HEK293 (cell line): ENCODE measurements around the gene SP6.

Experiments used
- KLF16 ChIP-seq: fragments of 450-650 bp; formaldehyde crosslinking; IDR thresholded peaks from 2 replicates; pipeline ENCODE4 v1.5.1; 2017; ENCODE audit warnings: missing biosample characterization, missing genetic modification characterization
- KLF8 ChIP-seq: fragments of 450-650 bp; formaldehyde crosslinking; IDR thresholded peaks from 2 replicates; pipeline ENCODE4 v1.5.1; 2016; ENCODE audit warnings: missing biosample characterization, missing genetic modification characterization
- OVOL3 ChIP-seq: fragments of 450-650 bp; formaldehyde crosslinking; IDR thresholded peaks from 2 replicates; pipeline ENCODE4 v1.5.1; 2016; ENCODE audit warnings: missing biosample characterization, missing genetic modification characterization
- YY1 ChIP-seq: fragments of 450-650 bp; formaldehyde crosslinking; IDR thresholded peaks from 2 replicates; pipeline ENCODE4 v1.5.1; 2018; ENCODE audit warnings: missing biosample characterization, missing genetic modification characterization
- ZBTB17 ChIP-seq: fragments of 450-650 bp; formaldehyde crosslinking; IDR thresholded peaks from 2 replicates; pipeline ENCODE4 v1.5.1; 2016; ENCODE audit warnings: missing biosample characterization, missing genetic modification characterization
- ZFHX2 ChIP-seq: fragments of 450-650 bp; formaldehyde crosslinking; conservative IDR thresholded peaks from 2 replicates; pipeline ENCODE4 v1.5.1; 2016; ENCODE audit warnings: missing biosample characterization, missing genetic modification characterization
- ZFP69B ChIP-seq: fragments of 450-650 bp; formaldehyde crosslinking; IDR thresholded peaks from 2 replicates; pipeline ENCODE4 v1.5.1; 2016; ENCODE audit warnings: missing biosample characterization, missing genetic modification characterization
- ZNF10 ChIP-seq: fragments of 450-650 bp; formaldehyde crosslinking; IDR thresholded peaks from 2 replicates; pipeline ENCODE4 v1.5.1; 2017; ENCODE audit warnings: missing biosample characterization, missing genetic modification characterization
- ZNF157 ChIP-seq: fragments of 450-650 bp; formaldehyde crosslinking; IDR thresholded peaks from 2 replicates; pipeline ENCODE4 v1.5.1; 2016; ENCODE audit warnings: missing biosample characterization, missing genetic modification characterization
- ZNF211 ChIP-seq: fragments of 450-650 bp; formaldehyde crosslinking; IDR thresholded peaks from 2 replicates; pipeline ENCODE4 v1.5.1; 2016; ENCODE audit warnings: low read depth, missing biosample characterization, missing genetic modification characterization
- ZNF510 ChIP-seq: fragments of 450-650 bp; formaldehyde crosslinking; IDR thresholded peaks from 2 replicates; pipeline ENCODE4 v1.5.1; 2018; ENCODE audit warnings: mild to moderate bottlenecking, missing genetic modification characterization, missing biosample characterization; ENCODE audit not compliant: insufficient replicate concordance
- ZNF621 ChIP-seq: fragments of 450-650 bp; formaldehyde crosslinking; IDR thresholded peaks from 2 replicates; pipeline ENCODE4 v1.5.1; 2017; ENCODE audit warnings: missing biosample characterization, missing genetic modification characterization
- ZNF670 ChIP-seq: fragments of 450-650 bp; formaldehyde crosslinking; IDR thresholded peaks from 2 replicates; pipeline ENCODE4 v1.5.1; 2016; ENCODE audit warnings: missing biosample characterization, missing genetic modification characterization, low read depth
- ZNF768 ChIP-seq: fragments of 450-650 bp; formaldehyde crosslinking; IDR thresholded peaks from 2 replicates; pipeline ENCODE4 v1.5.1; 2018; ENCODE audit warnings: missing biosample characterization, mild to moderate bottlenecking, missing genetic modification characterization
- ZSCAN16 ChIP-seq: fragments of 450-650 bp; formaldehyde crosslinking; IDR thresholded peaks from 2 replicates; pipeline ENCODE4 v1.5.1; 2016; ENCODE audit warnings: missing biosample characterization, missing genetic modification characterization
- TF ChIP-seq, protein P1 (sequence below): fragments of 450-650 bp; formaldehyde crosslinking; IDR thresholded peaks from 2 replicates; pipeline ENCODE4 v1.5.1; 2016; ENCODE audit warnings: missing biosample characterization, missing genetic modification characterization
- TF ChIP-seq, protein P2 (sequence below): fragments of 450-650 bp; formaldehyde crosslinking; IDR thresholded peaks from 2 replicates; pipeline ENCODE4 v1.5.1; 2016; ENCODE audit warnings: missing biosample characterization, missing genetic modification characterization
- TF ChIP-seq, protein P3 (sequence below): fragments of 450-650 bp; formaldehyde crosslinking; IDR thresholded peaks from 2 replicates; pipeline ENCODE4 v1.5.1; 2016; ENCODE audit warnings: missing biosample characterization, missing genetic modification characterization
- TF ChIP-seq, protein P4 (sequence below): fragments of 450-650 bp; formaldehyde crosslinking; IDR thresholded peaks from 2 replicates; pipeline ENCODE4 v1.5.1; 2017; ENCODE audit warnings: missing biosample characterization, missing genetic modification characterization
- TF ChIP-seq, protein P5 (sequence below): fragments of 450-650 bp; formaldehyde crosslinking; IDR thresholded peaks from 2 replicates; pipeline ENCODE4 v1.5.1; 2016; ENCODE audit warnings: missing biosample characterization, missing genetic modification characterization
- TF ChIP-seq, protein P6 (sequence below): fragments of 450-650 bp; formaldehyde crosslinking; IDR thresholded peaks from 2 replicates; pipeline ENCODE4 v1.5.1; 2017; ENCODE audit warnings: missing biosample characterization, missing genetic modification characterization
- TF ChIP-seq, protein P7 (sequence below): fragments of 450-650 bp; formaldehyde crosslinking; IDR thresholded peaks from 2 replicates; pipeline ENCODE4 v1.5.1; 2016; ENCODE audit warnings: missing biosample characterization, missing genetic modification characterization
- TF ChIP-seq, protein P8 (sequence below): fragments of 450-650 bp; formaldehyde crosslinking; IDR thresholded peaks from 2 replicates; pipeline ENCODE4 v1.5.1; 2016; ENCODE audit warnings: missing biosample characterization, missing genetic modification characterization, low read depth

SP6 gene

DNA sequence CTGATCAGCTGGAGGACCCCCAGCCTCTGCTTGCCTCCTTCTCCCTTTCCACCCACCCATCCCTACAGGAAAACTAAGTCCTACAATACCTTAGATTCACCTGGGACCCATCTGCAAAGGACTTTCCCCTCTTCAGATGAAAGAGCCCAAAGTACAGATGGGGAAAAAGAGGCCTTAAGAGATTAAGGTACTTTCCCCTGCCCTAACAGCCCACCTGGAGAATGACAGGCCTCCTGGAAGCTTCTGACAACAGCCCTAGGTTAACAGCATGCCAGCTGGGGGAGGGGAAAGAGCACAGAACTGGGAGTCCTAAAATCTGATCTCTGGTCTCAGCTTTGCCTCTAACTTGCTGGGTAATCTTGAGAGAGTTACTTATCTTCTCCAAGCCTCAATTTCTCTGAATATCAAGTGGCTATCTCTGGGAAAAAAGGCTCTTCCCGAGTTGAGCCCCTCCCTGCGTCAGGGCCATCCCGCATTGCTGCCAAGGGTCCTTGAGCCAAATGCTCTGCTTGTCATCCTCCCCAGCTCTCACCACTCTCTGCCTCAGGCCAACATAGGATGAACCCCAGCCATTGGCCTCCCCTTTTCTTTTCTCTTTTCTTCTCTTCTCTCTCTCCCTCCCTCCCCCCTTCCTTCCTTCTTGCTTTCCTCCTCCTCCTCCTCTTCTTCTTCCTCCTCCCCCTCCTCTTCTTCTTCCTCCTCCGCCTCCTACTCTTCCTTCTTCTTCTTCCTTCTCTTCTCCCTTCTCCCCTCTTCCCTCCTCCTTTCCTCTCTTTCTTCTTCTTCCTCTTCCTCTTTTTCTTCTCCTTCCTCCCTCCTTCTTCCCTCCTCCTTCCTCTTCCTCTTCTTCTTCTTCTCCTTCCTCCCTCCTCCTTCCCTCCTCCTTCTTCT lies 22.5 kb upstream of the SP6 start (continued):
- no peak for TF ChIP-seq ZNF10 (tag by site-specific recombination)
- TF ChIP-seq, protein P1, sequence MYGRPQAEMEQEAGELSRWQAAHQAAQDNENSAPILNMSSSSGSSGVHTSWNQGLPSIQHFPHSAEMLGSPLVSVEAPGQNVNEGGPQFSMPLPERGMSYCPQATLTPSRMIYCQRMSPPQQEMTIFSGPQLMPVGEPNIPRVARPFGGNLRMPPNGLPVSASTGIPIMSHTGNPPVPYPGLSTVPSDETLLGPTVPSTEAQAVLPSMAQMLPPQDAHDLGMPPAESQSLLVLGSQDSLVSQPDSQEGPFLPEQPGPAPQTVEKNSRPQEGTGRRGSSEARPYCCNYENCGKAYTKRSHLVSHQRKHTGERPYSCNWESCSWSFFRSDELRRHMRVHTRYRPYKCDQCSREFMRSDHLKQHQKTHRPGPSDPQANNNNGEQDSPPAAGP (tag by site-specific recombination): no peak
- TF ChIP-seq, protein P2, sequence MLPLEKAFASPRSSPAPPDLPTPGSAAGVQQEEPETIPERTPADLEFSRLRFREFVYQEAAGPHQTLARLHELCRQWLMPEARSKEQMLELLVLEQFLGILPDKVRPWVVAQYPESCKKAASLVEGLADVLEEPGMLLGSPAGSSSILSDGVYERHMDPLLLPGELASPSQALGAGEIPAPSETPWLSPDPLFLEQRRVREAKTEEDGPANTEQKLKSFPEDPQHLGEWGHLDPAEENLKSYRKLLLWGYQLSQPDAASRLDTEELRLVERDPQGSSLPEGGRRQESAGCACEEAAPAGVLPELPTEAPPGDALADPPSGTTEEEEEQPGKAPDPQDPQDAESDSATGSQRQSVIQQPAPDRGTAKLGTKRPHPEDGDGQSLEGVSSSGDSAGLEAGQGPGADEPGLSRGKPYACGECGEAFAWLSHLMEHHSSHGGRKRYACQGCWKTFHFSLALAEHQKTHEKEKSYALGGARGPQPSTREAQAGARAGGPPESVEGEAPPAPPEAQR (tag by site-specific recombination): no peak
- TF ChIP-seq ZNF510 (tag by site-specific recombination): no peak
- TF ChIP-seq ZNF768: no peak
- TF ChIP-seq, protein P3, sequence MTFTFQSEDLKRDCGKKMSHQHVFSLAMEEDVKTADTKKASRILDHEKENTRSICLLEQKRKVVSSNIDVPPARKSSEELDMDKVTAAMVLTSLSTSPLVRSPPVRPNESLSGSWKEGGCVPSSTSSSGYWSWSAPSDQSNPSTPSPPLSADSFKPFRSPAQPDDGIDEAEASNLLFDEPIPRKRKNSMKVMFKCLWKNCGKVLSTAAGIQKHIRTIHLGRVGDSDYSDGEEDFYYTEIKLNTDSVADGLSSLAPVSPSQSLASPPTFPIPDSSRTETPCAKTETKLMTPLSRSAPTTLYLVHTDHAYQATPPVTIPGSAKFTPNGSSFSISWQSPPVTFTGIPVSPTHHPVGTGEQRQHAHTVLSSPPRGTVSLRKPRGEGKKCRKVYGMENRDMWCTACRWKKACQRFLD (tag by site-specific recombination): no peak
- TF ChIP-seq KLF16 (tag by site-specific recombination): no peak
- TF ChIP-seq ZFP69B (tag by site-specific recombination): no peak
- TF ChIP-seq, protein P4, sequence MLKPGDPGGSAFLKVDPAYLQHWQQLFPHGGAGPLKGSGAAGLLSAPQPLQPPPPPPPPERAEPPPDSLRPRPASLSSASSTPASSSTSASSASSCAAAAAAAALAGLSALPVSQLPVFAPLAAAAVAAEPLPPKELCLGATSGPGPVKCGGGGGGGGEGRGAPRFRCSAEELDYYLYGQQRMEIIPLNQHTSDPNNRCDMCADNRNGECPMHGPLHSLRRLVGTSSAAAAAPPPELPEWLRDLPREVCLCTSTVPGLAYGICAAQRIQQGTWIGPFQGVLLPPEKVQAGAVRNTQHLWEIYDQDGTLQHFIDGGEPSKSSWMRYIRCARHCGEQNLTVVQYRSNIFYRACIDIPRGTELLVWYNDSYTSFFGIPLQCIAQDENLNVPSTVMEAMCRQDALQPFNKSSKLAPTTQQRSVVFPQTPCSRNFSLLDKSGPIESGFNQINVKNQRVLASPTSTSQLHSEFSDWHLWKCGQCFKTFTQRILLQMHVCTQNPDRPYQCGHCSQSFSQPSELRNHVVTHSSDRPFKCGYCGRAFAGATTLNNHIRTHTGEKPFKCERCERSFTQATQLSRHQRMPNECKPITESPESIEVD (tag by site-specific recombination): no peak
- TF ChIP-seq, protein P5, sequence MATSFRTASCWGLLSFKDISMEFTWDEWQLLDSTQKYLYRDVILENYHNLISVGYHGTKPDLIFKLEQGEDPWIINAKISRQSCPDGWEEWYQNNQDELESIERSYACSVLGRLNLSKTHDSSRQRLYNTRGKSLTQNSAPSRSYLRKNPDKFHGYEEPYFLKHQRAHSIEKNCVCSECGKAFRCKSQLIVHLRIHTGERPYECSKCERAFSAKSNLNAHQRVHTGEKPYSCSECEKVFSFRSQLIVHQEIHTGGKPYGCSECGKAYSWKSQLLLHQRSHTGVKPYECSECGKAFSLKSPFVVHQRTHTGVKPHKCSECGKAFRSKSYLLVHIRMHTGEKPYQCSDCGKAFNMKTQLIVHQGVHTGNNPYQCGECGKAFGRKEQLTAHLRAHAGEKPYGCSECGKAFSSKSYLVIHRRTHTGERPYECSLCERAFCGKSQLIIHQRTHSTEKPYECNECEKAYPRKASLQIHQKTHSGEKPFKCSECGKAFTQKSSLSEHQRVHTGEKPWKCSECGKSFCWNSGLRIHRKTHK (tag by site-specific recombination): no peak
- no peak for TF ChIP-seq KLF8
- TF ChIP-seq OVOL3 (tag by site-specific recombination): no peak
- no peak for TF ChIP-seq ZNF621 (tag by site-specific recombination)
- TF ChIP-seq, protein P6, sequence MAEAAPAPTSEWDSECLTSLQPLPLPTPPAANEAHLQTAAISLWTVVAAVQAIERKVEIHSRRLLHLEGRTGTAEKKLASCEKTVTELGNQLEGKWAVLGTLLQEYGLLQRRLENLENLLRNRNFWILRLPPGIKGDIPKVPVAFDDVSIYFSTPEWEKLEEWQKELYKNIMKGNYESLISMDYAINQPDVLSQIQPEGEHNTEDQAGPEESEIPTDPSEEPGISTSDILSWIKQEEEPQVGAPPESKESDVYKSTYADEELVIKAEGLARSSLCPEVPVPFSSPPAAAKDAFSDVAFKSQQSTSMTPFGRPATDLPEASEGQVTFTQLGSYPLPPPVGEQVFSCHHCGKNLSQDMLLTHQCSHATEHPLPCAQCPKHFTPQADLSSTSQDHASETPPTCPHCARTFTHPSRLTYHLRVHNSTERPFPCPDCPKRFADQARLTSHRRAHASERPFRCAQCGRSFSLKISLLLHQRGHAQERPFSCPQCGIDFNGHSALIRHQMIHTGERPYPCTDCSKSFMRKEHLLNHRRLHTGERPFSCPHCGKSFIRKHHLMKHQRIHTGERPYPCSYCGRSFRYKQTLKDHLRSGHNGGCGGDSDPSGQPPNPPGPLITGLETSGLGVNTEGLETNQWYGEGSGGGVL: peak; percentile 17; the same call in 1 of the 2 replicates
- TF ChIP-seq ZSCAN16: no peak
- TF ChIP-seq ZNF157: no peak
- TF ChIP-seq YY1 (tag by site-specific recombination): no peak
- TF ChIP-seq, protein P7, sequence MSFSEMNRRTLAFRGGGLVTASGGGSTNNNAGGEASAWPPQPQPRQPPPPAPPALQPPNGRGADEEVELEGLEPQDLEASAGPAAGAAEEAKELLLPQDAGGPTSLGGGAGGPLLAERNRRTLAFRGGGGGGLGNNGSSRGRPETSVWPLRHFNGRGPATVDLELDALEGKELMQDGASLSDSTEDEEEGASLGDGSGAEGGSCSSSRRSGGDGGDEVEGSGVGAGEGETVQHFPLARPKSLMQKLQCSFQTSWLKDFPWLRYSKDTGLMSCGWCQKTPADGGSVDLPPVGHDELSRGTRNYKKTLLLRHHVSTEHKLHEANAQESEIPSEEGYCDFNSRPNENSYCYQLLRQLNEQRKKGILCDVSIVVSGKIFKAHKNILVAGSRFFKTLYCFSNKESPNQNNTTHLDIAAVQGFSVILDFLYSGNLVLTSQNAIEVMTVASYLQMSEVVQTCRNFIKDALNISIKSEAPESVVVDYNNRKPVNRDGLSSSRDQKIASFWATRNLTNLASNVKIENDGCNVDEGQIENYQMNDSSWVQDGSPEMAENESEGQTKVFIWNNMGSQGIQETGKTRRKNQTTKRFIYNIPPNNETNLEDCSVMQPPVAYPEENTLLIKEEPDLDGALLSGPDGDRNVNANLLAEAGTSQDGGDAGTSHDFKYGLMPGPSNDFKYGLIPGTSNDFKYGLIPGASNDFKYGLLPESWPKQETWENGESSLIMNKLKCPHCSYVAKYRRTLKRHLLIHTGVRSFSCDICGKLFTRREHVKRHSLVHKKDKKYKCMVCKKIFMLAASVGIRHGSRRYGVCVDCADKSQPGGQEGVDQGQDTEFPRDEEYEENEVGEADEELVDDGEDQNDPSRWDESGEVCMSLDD: no peak
- no peak for TF ChIP-seq ZNF211 (tag by site-specific recombination)
- TF ChIP-seq ZBTB17: no peak
- TF ChIP-seq ZFHX2 (tag by site-specific recombination): peak; percentile 40; the same call in 1 of the 2 replicates
- no peak for TF ChIP-seq ZNF670 (tag by site-specific recombination)
- TF ChIP-seq, protein P8, sequence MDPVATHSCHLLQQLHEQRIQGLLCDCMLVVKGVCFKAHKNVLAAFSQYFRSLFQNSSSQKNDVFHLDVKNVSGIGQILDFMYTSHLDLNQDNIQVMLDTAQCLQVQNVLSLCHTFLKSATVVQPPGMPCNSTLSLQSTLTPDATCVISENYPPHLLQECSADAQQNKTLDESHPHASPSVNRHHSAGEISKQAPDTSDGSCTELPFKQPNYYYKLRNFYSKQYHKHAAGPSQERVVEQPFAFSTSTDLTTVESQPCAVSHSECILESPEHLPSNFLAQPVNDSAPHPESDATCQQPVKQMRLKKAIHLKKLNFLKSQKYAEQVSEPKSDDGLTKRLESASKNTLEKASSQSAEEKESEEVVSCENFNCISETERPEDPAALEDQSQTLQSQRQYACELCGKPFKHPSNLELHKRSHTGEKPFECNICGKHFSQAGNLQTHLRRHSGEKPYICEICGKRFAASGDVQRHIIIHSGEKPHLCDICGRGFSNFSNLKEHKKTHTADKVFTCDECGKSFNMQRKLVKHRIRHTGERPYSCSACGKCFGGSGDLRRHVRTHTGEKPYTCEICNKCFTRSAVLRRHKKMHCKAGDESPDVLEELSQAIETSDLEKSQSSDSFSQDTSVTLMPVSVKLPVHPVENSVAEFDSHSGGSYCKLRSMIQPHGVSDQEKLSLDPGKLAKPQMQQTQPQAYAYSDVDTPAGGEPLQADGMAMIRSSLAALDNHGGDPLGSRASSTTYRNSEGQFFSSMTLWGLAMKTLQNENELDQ (tag by site-specific recombination): no peak
